ENCODE measurements around the gene NLRP12.
"Not testable (repeated sequence)": the region's sequence is repeated elsewhere in the genome, so short reads cannot be mapped to it uniquely, and the experiment has no call there.

The NLRP12 gene

DNA sequence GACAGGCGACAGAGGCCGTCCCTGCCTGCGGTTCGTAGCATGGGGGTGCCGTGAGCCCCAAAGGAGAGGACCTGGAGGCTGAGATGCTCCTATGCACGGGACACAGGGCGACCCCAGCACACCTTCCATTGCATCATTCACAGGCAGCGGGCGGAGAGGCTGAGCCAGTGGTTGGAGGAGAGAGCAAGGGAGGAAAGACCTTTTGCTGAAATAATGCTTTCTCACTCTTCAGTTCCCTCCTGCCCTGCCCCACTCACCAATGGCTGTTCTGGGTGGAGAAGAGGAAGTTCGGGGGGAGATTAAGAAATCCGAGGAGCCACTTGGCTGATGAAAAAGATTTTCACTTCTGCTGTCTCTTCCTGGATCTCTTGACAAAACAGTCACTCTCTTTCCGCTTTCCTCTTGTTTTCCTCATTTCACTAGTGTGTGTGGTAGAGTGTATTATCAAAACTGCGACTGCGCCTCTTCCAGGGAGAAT is at the start of gene NLRP12:
Gene NLRP12 (minus strand): TSS at position 181 of the 478 bp plus-strand sequence. CDS start 140 bp downstream, at position 41.
- DNase-seq = no peak

DNA sequence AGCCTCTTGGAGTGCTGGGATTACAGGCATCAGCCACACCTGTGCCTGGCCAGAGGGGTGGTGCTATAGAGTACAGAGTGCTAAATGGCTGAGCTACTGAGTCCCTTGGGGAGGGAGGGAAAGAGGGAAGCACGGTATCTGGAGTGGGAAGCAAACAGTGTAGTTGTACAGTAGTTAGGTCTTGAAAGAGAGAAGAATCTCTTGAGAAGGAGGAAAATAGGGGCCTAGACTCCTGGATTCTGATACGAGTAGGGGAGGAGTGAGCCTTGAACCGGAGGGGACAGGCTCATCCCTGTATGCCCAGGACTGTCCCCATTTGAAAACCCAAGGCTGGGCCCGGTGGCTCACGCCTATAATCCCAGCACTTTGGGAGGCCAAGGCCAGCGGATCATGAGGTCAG is 48.6 kb upstream of the NLRP12 start:
- no peak for DNase-seq

- DNase-seq = no peak
Measured at GRCh38 chr19:53871454-53871853, 47.3 kb upstream of the NLRP12 start.

DNA sequence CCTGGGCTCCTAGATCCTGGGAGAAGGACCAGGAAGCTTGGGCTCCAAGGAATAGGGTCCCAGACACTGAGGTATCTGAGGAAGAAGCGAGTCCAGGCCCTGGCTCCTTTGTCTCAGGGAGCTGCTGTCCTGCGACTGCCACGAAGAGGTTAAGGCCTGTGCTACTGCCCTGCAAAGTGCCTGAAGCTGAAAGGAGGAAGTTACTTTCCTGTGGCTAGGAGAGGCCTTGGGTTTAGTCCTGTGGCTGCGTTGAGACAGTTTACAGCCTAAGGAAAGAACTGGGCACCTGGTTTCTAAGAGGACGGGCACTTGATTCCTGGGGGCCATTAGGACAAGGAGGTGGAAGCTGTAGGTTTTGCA is 46.4 kb upstream of the NLRP12 start:
- no peak for DNase-seq

DNA sequence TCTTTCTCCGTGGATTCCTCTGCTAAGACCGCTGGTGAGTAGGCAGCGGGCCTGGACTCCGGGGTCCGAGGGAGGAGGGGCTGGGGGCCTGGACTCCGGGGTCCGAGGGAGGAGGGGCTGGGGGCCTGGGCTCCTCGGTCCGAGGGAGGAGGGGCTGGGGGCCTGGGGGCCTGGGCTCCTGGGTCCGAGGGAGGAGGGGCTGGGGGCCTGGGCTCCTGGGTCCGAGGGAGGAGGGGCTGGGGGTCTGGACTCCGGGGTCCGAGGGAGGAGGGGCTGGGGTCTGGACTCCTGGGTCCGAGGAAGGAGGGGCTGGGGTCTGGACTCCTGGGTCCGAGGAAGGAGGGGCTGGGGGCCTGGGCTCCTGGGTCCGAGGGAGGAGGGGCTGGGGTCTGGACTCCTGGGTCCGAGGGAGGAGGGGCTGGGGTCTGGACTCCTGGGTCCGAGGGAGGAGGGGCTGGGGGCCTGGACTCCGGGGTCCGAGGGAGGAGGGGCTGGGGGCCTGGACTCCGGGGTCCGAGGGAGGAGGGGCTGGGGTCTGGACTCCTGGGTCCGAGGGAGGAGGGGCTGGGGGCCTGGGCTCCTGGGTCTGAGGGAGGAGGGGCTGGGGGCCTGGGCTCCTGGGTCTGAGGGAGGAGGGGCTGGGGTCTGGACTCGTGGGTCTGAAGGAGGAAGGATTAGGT is 45.8 kb upstream of the NLRP12 start:
- DNase-seq = not testable (repeated sequence)

GRCh38 chr19:53868892-53869804 is 45.0 kb upstream of the NLRP12 start:
- DNase-seq = peak; percentile 89

DNA sequence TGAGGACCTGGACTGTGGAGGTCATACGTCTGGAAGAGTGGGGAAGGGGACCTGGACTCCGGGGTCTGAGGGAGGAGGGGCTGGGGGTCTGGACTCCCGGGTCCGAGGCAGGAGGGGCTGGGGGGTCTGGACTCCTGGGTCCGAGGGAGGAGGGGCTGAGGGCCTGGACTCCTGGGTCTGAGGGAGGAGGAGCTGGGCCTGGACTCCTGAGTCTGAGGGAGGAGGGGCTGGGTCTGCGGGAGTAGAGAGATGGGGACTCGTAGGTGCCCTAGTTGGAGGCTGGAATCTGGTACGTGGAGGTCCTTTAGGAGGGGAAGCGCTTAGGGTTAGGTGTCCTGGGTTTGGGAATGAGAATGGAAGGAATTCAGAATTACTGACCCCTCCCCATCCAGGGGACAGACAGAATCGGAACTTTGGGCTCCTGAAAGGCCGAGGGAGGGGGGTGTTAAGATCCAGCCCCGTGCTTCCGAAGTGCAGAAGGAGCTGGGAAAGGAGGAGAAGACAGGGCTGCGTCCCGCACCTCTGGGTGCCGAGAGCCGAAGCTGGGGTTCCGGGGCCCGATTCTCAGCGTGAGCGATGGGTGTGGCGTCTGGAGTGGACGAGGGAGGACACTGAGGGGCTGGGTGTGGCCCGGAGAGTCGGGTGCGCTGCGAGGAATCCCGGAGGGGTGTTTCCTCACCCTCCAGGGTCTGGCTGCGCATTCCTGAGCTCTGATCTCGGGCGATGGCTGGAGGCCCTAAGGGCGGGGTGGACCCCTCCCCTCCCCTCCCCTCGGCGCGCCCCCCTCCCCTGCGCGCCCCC is 44.2 kb upstream of the NLRP12 start:
- peak; percentile 74 for DNase-seq

- peak; percentile 97 for DNase-seq
Measured at GRCh38 chr19:53867225-53868090, 43.3 kb upstream of the NLRP12 start, which contains the start of gene MYADM. Gene MYADM (plus strand): TSS chr19:53867883. CDS start chr19:53873530, 5,647 bp downstream.

DNA sequence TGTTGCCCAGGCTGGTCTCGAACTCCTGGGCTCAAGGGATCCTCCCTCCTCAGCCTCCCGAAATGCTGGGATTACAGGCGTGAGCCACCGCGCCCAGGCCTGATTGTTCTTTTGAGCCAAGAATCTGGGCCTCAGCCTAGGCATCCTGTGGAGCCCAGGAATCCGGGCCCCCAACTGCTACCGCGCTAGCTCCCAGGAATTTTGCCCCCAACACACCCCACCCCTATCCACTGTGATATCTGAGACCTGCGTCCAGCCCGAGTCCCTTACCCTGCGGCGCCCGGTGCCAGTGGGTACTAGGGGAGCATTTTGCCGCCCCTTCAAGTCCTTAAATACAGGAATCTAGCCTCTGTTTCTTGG is 42.7 kb upstream of the NLRP12 start:
- DNase-seq = no peak

DNA sequence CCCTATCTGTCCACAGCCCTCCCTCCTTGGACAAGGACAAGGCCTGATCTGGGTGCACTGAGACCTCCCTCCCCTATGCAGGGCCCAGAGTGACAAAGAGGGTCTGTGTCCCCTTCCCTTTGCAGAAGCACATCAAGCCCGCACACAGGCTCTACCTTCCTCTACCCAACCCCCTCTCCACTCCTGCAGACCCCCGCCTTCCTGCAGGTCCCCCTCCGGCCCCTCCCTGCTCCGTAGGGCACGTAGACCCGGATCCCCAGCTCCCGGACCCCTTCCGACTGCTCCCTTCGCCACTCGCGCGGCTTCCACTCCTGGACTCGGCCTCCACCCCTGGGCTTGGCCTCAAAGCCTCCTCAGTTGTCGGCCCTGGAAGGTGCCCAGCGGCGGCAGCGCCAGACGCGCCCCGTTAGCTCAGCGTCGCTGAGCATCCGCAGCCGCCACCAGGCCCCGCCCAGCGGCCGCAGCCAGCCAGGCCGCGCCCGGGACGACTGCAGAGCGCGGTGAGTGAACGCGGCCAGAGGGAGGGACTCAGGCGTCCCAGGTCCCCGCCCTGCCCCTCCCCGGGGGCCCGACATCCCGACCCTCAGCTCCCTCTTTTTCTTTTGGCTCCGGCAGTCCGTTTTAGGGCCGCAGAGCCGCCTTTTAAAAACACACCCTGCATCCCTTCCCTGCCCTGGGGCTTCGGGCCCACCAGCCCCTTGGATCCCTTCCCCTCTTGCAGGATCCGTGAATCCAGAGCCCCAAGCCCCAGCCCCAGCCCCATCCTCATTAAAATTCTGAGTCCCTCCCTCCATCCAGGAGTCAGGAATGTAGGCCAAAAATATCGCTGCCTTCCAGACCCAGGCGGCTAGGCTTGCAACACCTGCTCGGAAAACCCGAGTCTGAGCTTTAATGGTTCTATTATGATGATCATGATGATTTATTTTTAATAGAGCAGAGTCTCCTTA is 42.1 kb upstream of the NLRP12 start:
- peak; percentile 61 for DNase-seq

DNA sequence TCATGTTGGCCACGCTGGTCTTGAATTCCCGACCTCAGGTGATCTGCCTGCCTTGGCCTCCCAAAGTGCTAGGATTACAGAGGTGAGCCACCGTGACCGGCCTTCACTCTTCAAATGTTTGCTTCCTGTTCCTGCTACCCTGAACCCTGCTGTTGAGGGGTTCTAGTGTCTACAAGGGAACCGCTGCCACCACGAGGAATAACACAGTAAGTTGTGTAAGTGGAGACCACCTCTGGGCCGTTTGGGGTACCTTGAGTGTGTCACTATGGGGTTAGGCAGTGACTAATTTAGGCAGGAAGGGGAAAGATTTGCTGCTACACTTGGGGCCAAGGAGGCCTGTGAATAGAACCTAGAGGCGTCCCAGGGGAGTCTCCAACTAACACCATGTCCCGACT is 41.4 kb upstream of the NLRP12 start:
- no peak for DNase-seq

DNA sequence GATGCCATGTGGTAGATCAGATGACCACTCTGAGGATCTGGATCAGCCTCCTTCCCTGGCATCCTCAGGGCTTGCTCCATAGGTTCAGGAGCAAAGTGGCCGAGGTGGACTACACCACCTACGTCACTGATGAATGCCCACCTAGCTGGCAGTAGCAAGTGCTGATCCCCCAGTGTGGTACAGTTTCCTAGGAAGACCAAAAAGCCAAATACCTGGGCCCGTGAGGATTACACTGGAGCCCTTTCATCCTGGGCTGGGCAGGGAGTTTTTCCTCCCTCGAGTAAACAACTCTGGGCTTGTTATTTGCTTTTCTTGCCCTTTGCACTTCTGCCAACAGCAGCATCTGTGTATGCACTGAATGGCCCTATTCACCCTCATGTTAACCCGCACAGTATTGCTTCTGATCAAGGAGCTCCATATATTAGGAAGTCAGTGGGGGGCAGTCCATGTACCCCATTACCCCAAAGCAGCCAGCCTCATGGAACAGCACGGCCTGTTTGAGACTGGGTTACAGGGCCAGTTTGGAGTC is 40.3 kb upstream of the NLRP12 start:
- no peak for DNase-seq

DNA sequence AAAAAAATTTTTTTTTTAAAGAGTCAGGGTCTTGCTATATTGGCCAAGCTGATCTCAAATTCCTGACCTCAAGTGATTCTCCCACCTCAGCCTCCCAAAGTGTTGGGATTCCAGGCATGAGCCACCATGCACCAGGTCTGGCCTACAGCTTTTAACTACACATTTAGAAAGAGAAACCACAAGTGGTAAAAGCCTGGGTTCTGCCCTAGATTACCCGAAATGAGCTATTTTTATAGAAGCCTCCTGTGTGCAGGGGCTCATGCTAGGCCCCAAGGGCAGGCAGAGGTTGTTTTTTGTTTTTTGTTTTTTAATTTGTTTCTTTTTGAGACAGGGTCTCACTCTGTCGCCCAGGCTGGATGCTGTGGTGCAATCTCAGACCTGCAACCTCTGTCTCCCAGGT is 29.6 kb upstream of the NLRP12 start:
- DNase-seq = no peak

DNA sequence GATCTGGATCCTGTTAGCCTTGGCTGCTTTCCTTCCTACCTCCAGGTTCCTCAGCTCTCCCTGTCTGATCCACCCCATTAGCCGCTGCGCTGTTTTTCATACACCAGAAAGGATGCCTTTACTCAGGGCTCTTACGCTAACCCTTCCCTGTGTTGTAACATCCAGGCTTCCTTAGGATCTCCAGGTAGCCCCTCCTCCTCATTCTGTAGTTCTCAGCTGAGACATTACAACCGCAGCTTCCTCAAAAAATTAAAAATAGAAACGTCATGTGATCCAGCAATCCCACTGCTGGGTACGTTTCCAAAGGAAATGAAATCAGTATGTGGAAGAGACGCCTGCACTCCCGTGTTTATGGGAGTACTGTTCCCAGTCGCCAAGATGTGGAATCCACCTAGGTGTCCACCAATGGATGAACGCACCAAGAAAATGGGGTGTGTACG is 25.1 kb upstream of the NLRP12 start:
- DNase-seq = peak; percentile 32

- no peak for DNase-seq
Measured at GRCh38 chr19:53847555-53847954, 23.4 kb upstream of the NLRP12 start.

- DNase-seq = no peak
Measured at GRCh38 chr19:53844849-53845246, 20.7 kb upstream of the NLRP12 start.

DNA sequence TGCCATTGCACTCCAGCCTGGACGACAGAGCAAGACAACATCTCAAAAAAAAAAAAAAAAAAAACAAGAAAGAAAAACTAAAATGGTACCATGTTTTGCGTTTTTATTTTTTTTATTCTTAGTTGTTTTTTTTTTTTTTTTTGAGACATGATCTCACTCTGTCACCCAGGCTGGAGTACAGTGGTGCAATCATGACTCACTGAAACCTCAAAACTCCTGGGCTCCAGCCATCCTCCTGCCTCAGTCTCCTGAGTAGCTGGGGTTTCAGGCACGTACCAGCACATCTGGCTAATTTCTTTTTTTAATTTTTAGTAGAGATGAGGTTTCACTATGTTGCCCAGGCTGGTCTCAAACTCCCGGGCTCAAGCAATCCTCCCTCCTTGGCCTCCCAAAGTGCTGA is 16.8 kb upstream of the NLRP12 start:
- peak; percentile 71 for DNase-seq

DNA sequence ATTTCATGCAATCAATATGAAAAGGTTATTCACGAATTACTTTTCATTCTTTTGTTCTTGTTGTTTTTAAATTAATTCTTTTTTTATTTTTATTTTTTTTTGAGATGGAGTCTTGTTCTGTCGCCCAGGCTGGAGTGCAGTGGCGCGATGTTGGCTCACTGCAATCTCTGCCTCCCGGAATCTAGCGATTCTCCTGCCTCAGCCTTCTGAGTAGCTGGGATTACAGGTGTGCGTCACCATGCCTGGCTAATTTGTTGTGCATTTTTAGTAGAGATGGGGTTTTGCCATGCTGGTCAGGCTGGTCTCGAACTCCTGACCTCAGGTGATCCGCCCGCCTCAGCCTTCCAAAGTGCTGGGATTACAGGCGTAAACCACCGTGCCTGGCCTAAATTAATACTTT is 16.1 kb upstream of the NLRP12 start:
- not testable (repeated sequence) for DNase-seq

DNA sequence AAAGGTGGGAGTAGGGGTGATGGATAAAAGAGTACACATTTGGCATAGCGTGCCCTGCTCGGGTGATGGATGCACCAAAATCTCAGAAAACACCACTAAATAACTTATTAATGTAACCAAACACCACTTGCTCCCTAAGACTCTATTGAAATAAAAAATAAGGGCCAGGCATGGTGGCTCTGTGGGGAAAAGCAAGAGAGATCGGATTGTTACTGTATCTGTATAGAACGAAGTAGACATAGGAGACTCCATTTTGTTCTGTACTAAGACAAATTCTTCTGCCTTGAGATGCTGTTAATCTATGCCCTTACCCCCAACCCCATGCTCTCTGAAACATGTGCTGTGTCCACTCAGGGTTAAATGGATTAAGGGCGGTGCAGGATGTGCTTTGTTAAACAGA is 14.3 kb upstream of the NLRP12 start:
- not testable (repeated sequence) for DNase-seq

DNA sequence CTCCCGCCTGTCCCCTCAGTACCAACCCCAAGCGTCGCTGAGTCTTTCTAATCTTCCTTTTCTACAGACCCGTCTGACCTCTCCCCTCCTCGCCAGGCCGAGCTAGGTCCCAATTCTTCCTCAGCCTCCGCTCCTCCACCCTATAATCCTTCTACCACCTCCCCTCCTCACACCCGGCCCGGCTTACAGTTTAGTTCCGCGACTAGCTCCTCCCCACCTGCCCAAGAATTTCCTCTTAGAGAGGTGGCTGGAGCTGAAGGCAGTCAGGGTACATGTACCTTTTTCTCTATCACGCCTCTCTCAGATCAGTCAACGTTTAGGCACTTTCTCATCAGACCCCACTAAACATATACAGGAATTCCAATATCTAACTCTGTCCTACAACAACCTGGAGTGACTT is 8.7 kb upstream of the NLRP12 start:
- DNase-seq = not testable (repeated sequence)

- no peak for DNase-seq
Measured at GRCh38 chr19:53828531-53828930, 4.4 kb upstream of the NLRP12 start.
